Suprapubic skin (tissue), 4 donors: ENCODE results near the gene FKBP1C. TPM values are rescaled to one million over a fixed set of nuclear protein-coding genes. Genes with fewer than 3 reads are reported as not detected.

ENCODE experiments used
- DNase-seq, 2 donors: peaks; one replicate each; pipeline ENCODE4 v3.0.0-alpha.2; 2019; ENCODE audit warnings: low spot score in 2 of 2
- H3K27ac ChIP-seq: fragments of 200-600 bp; sonication (generic); one replicate; pipeline ENCODE4 v1.5.1; 2019
- H3K27me3 ChIP-seq: fragments of 200-600 bp; sonication (generic); one replicate; pipeline ENCODE4 v1.5.1; 2019
- H3K36me3 ChIP-seq: fragments of 200-600 bp; sonication (generic); one replicate; pipeline ENCODE4 v1.5.1; 2019
- H3K4me1 ChIP-seq: fragments of 200-600 bp; sonication (generic); one replicate; pipeline ENCODE4 v1.5.1; 2019
- H3K4me3 ChIP-seq: fragments of 200-600 bp; sonication (generic); one replicate; pipeline ENCODE4 v1.5.1; 2019; ENCODE audit warnings: mild to moderate bottlenecking
- H3K9me3 ChIP-seq: fragments of 200-600 bp; sonication (generic); one replicate; pipeline ENCODE4 v1.5.1; 2019
- CTCF ChIP-seq, 2 donors: fragments of 200-600 bp in 1 of 2; fragments of 450-650 bp in 1 of 2; sonication (generic) in 1 of 2; IDR thresholded peaks; one replicate each; pipeline ENCODE4 v1.5.1; 2016 to 2019; ENCODE audit warnings: antibody characterized with exemption in 2 of 2, mild to moderate bottlenecking in 1 of 2, moderate library complexity in 1 of 2
- EP300 ChIP-seq: sonication (generic); formaldehyde crosslinking; IDR thresholded peaks from one replicate; pipeline ENCODE4 v1.6.1; 2017; ENCODE audit warnings: antibody characterized with exemption
- POLR2A ChIP-seq, 2 donors: fragments of 450-650 bp; IDR thresholded peaks; one replicate each; pipeline ENCODE4 v1.6.1; 2017; ENCODE audit warnings: antibody characterized with exemption in 2 of 2, mild to moderate bottlenecking in 2 of 2, moderate library complexity in 2 of 2
- POLR2AphosphoS5 ChIP-seq, 3 donors: sonication (generic); formaldehyde crosslinking; IDR thresholded peaks; one replicate each; pipeline ENCODE4 v1.6.1; 2017; ENCODE audit warnings: antibody characterized with exemption in 3 of 3
- WGBS: methylation state at CpG from one replicate; pipeline ENCODE4 v1.1.5; 2018; 5-methylcytosine and 5-hydroxymethylcytosine counted together
- total RNA-seq, 4 donors: library from RNA; depleted of rRNA; stranded (reverse); fragments of >200 nt; gene quantifications; one replicate each; pipeline ENCODE4 v1.1.0, GENCODE V29; 2016

The FKBP1C gene
- total RNA-seq, 4 donors from 2014 or later, result 0.31 to 1.7 (median 0.49) TPM; not detected in 1

GRCh38 chr6:63259153-63259552 is 47.9 kb downstream of the FKBP1C start:
- no peaks in the 10 kb centered on the region for H3K9me3 ChIP-seq
- TF ChIP-seq CTCF (IDR thresholded peaks at IDR 0.05) (no peak), POLR2AphosphoS5 (IDR thresholded peaks at IDR 0.05) (no peak), POLR2A (IDR thresholded peaks at IDR 0.05) (no peak), EP300 (no peak)
- H3K4me1 ChIP-seq, result no peaks in the 10 kb centered on the region
- no peaks in the 10 kb centered on the region for H3K27me3 ChIP-seq
- no peaks in the 10 kb centered on the region for H3K36me3 ChIP-seq
- no peak for DNase-seq
- H3K27ac ChIP-seq, result no peak overlapping the region
- H3K4me3 ChIP-seq, result no peak overlapping the region

- Histone ChIP-seq H3K36me3 (no peaks in the 10 kb centered on the region), H3K27me3 (no peaks in the 10 kb centered on the region), H3K4me1 (no peaks in the 10 kb centered on the region), H3K9me3 (no peaks in the 10 kb centered on the region), H3K27ac (no peak overlapping the region), H3K4me3 (no peak overlapping the region)
- no peak for TF ChIP-seq CTCF (IDR thresholded peaks at IDR 0.05)
- TF ChIP-seq POLR2A (IDR thresholded peaks at IDR 0.05), result no peak
- TF ChIP-seq EP300, result no peak
- no peak for TF ChIP-seq POLR2AphosphoS5 (IDR thresholded peaks at IDR 0.05)
- DNase-seq, result no peak
- 73% methylated on average over 3 of the region's 3 CpGs for WGBS
These were observed 50.6 kb downstream of the FKBP1C start for GRCh38 chr6:63261820-63262219.

Other genes starting within 250 kb of the FKBP1C start
- under 1 TPM in 1 of 4 donors, not detected in 3; 0.30 TPM for gene LGSN, start 108.5 kb downstream of the FKBP1C start, total RNA-seq